ENCODE measurements around the gene SELP.

The SELP gene

DNA sequence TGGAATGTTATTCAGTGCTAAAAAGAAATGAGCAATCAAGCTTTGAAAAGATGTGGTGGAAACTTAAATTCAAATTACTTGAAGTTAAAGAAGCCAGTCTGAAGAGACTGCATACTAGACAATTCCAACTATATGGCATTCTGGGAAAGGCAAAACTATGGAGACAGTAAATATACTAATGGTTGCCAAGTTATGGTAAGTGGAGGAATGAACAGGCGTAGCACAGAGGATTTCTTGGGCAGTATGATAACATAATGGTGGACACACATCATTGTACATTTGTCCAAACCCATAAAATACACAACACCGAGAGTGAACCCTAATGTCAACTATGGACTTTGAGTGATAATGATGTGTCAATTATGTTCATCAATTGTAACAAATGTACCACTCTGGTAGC is 21.1 kb upstream of the SELP start:
- TF ChIP-seq ZSCAN4 (tag by site-specific recombination; IDR thresholded peaks at IDR 0.05) (no peak), GLI4 (tag by site-specific recombination; IDR thresholded peaks at IDR 0.05) (no peak), ZNF148 (tag by site-specific recombination; IDR thresholded peaks at IDR 0.05; ENCODE audit: borderline replicate concordance) (no peak), ZNF610 (tag by site-specific recombination; IDR thresholded peaks at IDR 0.05; ENCODE audit: borderline replicate concordance) (no peak), TSHZ1 (tag by site-specific recombination; IDR thresholded peaks at IDR 0.05; ENCODE audit: borderline replicate concordance) (no peak), ZNF664 (tag by site-specific recombination; IDR thresholded peaks at IDR 0.05) (no peak), ZNF514 (tag by site-specific recombination; IDR thresholded peaks at IDR 0.05) (no peak), ZNF280D (tag by site-specific recombination; IDR thresholded peaks at IDR 0.05) (no peak), SALL2 (tag by site-specific recombination; IDR thresholded peaks at IDR 0.05; ENCODE audit: borderline replicate concordance) (no peak), HOXC10 (CRISPR knock-in tag; IDR thresholded peaks at IDR 0.05) (no peak), ZBTB44 (tag by site-specific recombination; IDR thresholded peaks at IDR 0.05) (no peak), ZNF280C (tag by site-specific recombination; IDR thresholded peaks at IDR 0.05) (no peak)
- TF ChIP-seq, protein P1, sequence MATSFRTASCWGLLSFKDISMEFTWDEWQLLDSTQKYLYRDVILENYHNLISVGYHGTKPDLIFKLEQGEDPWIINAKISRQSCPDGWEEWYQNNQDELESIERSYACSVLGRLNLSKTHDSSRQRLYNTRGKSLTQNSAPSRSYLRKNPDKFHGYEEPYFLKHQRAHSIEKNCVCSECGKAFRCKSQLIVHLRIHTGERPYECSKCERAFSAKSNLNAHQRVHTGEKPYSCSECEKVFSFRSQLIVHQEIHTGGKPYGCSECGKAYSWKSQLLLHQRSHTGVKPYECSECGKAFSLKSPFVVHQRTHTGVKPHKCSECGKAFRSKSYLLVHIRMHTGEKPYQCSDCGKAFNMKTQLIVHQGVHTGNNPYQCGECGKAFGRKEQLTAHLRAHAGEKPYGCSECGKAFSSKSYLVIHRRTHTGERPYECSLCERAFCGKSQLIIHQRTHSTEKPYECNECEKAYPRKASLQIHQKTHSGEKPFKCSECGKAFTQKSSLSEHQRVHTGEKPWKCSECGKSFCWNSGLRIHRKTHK (tag by site-specific recombination; IDR thresholded peaks at IDR 0.05) = no peak
- Histone ChIP-seq H3K27ac (ENCODE audit: extremely low read depth, low read depth, low read length) (no peak overlapping the region), H3K9me3 (ENCODE audit: control insufficient read depth, insufficient read depth, low read depth, low read length) (no peaks in the 10 kb centered on the region), H3K36me3 (ENCODE audit: control insufficient read depth in 2 of 2, insufficient read depth in 1 of 2, low read length in 2 of 2) (no peaks in the 10 kb centered on the region), H3K4me3 (ENCODE audit: low read depth, low read length) (no peak overlapping the region), H3K4me1 (ENCODE audit: control insufficient read depth, insufficient read depth, low read length) (no peaks in the 10 kb centered on the region)
- CTCF ChIA-PET = no interaction called here
- POLR2A ChIA-PET = no interaction called here

Data from HEK293 (cell line).